IMR-90 (cell line): Measurements from ENCODE around the gene MYBPH. TPM values are rescaled to one million over a fixed set of nuclear protein-coding genes. Genes with fewer than 3 reads are reported as not detected.

Experiments
- ATAC-seq: fragments of 200-7000 bp; cut with Tn5 transposase; 2 replicates; pipeline ENCODE4 v1.9.1; 2020; ENCODE audit warnings: low read depth, mild to moderate bottlenecking, moderate library complexity
- BruUV-seq: library from RNA; stranded (reverse); fragments of 400-500 nt; replicated peaks from 2 replicates; lab custom pipeline; 2021; lab: Mats Ljungman, UMichigan
- CTCF ChIA-PET: fragments of 300-600 bp; formaldehyde crosslinking; extraction: SDS; loops from one replicate; lab custom pipeline; 2021; ENCODE audit warnings: antibody characterized with exemption; lab: Yijun Ruan, JAX
- POLR2A ChIA-PET: fragments of 300-600 bp; sonication (Branson Sonifier 250); formaldehyde crosslinking; loops from one replicate; lab custom pipeline; 2022; ENCODE audit warnings: antibody characterized with exemption; ENCODE audit not compliant: unreplicated experiment; lab: Charles Lee
- DNase-seq: peaks from one replicate; pipeline ENCODE4 v3.0.0; 2013
- H2AFZ ChIP-seq: replicated peaks from 2 replicates; pipeline ENCODE3; 2013; ENCODE audit warnings: low read length, mild to moderate bottlenecking; ENCODE audit not compliant: poor library complexity
- H2AK5ac ChIP-seq: 2 replicates; pipeline ENCODE4 v1.6.1; 2013; ENCODE audit warnings: low read depth, low read length, inconsistent platforms
- H2AK9ac ChIP-seq: replicated peaks from 2 replicates; pipeline ENCODE3; 2013; ENCODE audit warnings: mild to moderate bottlenecking, low read depth, low read length, moderate library complexity; ENCODE audit not compliant: poor library complexity
- H2BK120ac ChIP-seq: 2 replicates; pipeline ENCODE4 v1.6.1; 2013; ENCODE audit warnings: low read depth, low read length, inconsistent platforms
- H2BK15ac ChIP-seq: 3 replicates; pipeline ENCODE4 v1.6.1; 2013; ENCODE audit warnings: low read depth, low read length, inconsistent platforms
- H2BK20ac ChIP-seq: 2 replicates; pipeline ENCODE4 v1.6.1; 2013; ENCODE audit warnings: low read depth, mild to moderate bottlenecking, inconsistent platforms, low read length, moderate library complexity
- H2BK5ac ChIP-seq: 2 replicates; pipeline ENCODE4 v1.6.1; 2013; ENCODE audit warnings: mild to moderate bottlenecking, low read depth, low read length, inconsistent platforms; ENCODE audit not compliant: poor library complexity, severe bottlenecking
- H3K14ac ChIP-seq: replicated peaks from 2 replicates; pipeline ENCODE4 v1.6.1; 2013; ENCODE audit warnings: low read depth, low read length, inconsistent platforms
- H3K18ac ChIP-seq: 2 replicates; pipeline ENCODE4 v1.6.1; 2013; ENCODE audit warnings: low read depth, low read length, control low read depth
- H3K23ac ChIP-seq: 2 replicates; pipeline ENCODE4 v1.6.1; 2013; ENCODE audit warnings: low read depth, low read length, inconsistent platforms
- H3K27ac ChIP-seq: 2 replicates; pipeline ENCODE4 v1.5.1; 2013; ENCODE audit warnings: mild to moderate bottlenecking, control low read depth, low read length; ENCODE audit not compliant: insufficient read depth
- H3K27me3 ChIP-seq: 2 replicates; pipeline ENCODE4 v1.6.1; 2013; ENCODE audit warnings: low read length; ENCODE audit not compliant: control insufficient read depth, insufficient read depth
- H3K36me3 ChIP-seq: 2 replicates; pipeline ENCODE4 v1.6.1; 2013; ENCODE audit warnings: low read length, mixed read lengths; ENCODE audit not compliant: control insufficient read depth, insufficient read depth
- H3K4ac ChIP-seq: 2 replicates; pipeline ENCODE4 v1.6.1; 2013; ENCODE audit warnings: low read depth, low read length, inconsistent platforms
- H3K4me1 ChIP-seq: 2 replicates; pipeline ENCODE4 v1.6.1; 2013; ENCODE audit warnings: low read length, mixed read lengths; ENCODE audit not compliant: control insufficient read depth, insufficient read depth
- H3K4me2 ChIP-seq: 2 replicates; pipeline ENCODE4 v1.6.1; 2013; ENCODE audit warnings: low read depth, mild to moderate bottlenecking, control low read depth, low read length, moderate library complexity
- H3K4me3 ChIP-seq: 2 replicates; pipeline ENCODE4 v1.5.1; 2013; ENCODE audit warnings: low read depth, mild to moderate bottlenecking, control low read depth, low read length, moderate library complexity; ENCODE audit not compliant: insufficient read depth
- H3K56ac ChIP-seq: 2 replicates; pipeline ENCODE4 v1.6.1; 2013; ENCODE audit warnings: low read length, inconsistent platforms; ENCODE audit not compliant: insufficient read depth; ENCODE audit errors: extremely low read depth
- H3K79me1 ChIP-seq, 2 experiments: 2 replicates each; pipeline ENCODE4 v1.6.1; 2013; ENCODE audit warnings: low read length in 2 of 2, inconsistent platforms in 1 of 2, low read depth in 1 of 2
- H3K9ac ChIP-seq: 2 replicates; pipeline ENCODE4 v1.6.1; 2013; ENCODE audit warnings: low read depth, low read length, control low read depth
- H3K9me1 ChIP-seq: 2 replicates; pipeline ENCODE4 v1.6.1; 2013; ENCODE audit warnings: low read length, inconsistent platforms; ENCODE audit not compliant: insufficient read depth
- H3K9me3 ChIP-seq: 2 replicates; pipeline ENCODE4 v1.6.1; 2013; ENCODE audit warnings: low read length; ENCODE audit not compliant: control insufficient read depth, insufficient read depth
- H4K20me1 ChIP-seq: 2 replicates; pipeline ENCODE4 v1.6.1; 2013; ENCODE audit warnings: low read length, inconsistent platforms; ENCODE audit not compliant: insufficient read depth
- H4K5ac ChIP-seq: 2 replicates; pipeline ENCODE4 v1.6.1; 2013; ENCODE audit warnings: mild to moderate bottlenecking, low read depth, low read length, control low read depth
- H4K8ac ChIP-seq, 2 experiments: 2 replicates each; pipeline ENCODE4 v1.6.1; 2013; ENCODE audit warnings: low read depth in 2 of 2, low read length in 2 of 2, control low read depth in 1 of 2, inconsistent platforms in 1 of 2
- H4K91ac ChIP-seq: 2 replicates; pipeline ENCODE4 v1.6.1; 2013; ENCODE audit warnings: low read depth, low read length, inconsistent platforms; ENCODE audit not compliant: insufficient read depth
- BHLHE40 ChIP-seq: fragments of 150-350 bp; IDR thresholded peaks from 2 replicates; pipeline ENCODE4 v1.6.1; 2016; ENCODE audit warnings: mild to moderate bottlenecking, low read depth, low read length
- CEBPB ChIP-seq: IDR thresholded peaks from 2 replicates; pipeline ENCODE4 v1.6.1; 2012; ENCODE audit warnings: low read depth, low read length, improper control_type of control experiment
- CHD1 ChIP-seq: IDR thresholded peaks from 2 replicates; pipeline ENCODE4 v1.6.1; 2012; ENCODE audit warnings: low read depth, low read length, improper control_type of control experiment
- ELK1 ChIP-seq: fragments of 150-350 bp; IDR thresholded peaks from 2 replicates; pipeline ENCODE4 v1.6.1; 2016; ENCODE audit warnings: low read depth, mild to moderate bottlenecking, low read length, moderate library complexity, borderline replicate concordance
- FOS ChIP-seq: fragments of 150-350 bp; IDR thresholded peaks from 2 replicates; pipeline ENCODE4 v1.6.1; 2016; ENCODE audit warnings: low read depth, low read length
- MAFK ChIP-seq: IDR thresholded peaks from 2 replicates; pipeline ENCODE4 v1.6.1; 2012; ENCODE audit warnings: low read depth, low read length, improper control_type of control experiment
- MAZ ChIP-seq: IDR thresholded peaks from 2 replicates; pipeline ENCODE4 v1.6.1; 2012; ENCODE audit warnings: low read depth, mild to moderate bottlenecking, low read length, improper control_type of control experiment, moderate library complexity, borderline replicate concordance
- MXI1 ChIP-seq: IDR thresholded peaks from 2 replicates; pipeline ENCODE4 v1.6.1; 2012; ENCODE audit warnings: low read depth, mild to moderate bottlenecking, low read length, moderate library complexity, borderline replicate concordance
- NFE2L2 ChIP-seq: fragments of 150-350 bp; IDR thresholded peaks from 2 replicates; pipeline ENCODE4 v1.6.1; 2016; ENCODE audit warnings: low read depth, mild to moderate bottlenecking, low read length
- POLR2A ChIP-seq: IDR thresholded peaks from 2 replicates; pipeline ENCODE4 v1.6.1; 2012; ENCODE audit warnings: mild to moderate bottlenecking, low read depth, low read length
- RAD21 ChIP-seq: IDR thresholded peaks from 2 replicates; pipeline ENCODE4 v1.6.1; 2012; ENCODE audit warnings: low read length, improper control_type of control experiment
- RCOR1 ChIP-seq: IDR thresholded peaks from 2 replicates; pipeline ENCODE4 v1.6.1; 2012; ENCODE audit warnings: mild to moderate bottlenecking, low read length, improper control_type of control experiment; ENCODE audit not compliant: insufficient replicate concordance
- RFX5 ChIP-seq: IDR thresholded peaks from 2 replicates; pipeline ENCODE4 v1.8.0; 2012; ENCODE audit warnings: low read depth, mild to moderate bottlenecking, low read length, moderate library complexity
- SMC3 ChIP-seq: fragments of 150-350 bp; IDR thresholded peaks from 2 replicates; pipeline ENCODE4 v1.6.1; 2016; ENCODE audit warnings: low read depth, mild to moderate bottlenecking, antibody characterized with exemption, low read length, moderate library complexity
- USF2 ChIP-seq: fragments of 150-350 bp; IDR thresholded peaks from 2 replicates; pipeline ENCODE4 v1.6.1; 2017; ENCODE audit warnings: mild to moderate bottlenecking, antibody characterized with exemption, low read length, low read depth
- WGBS, 2 experiments: methylation state at CpG; one replicate each; pipeline versions ENCODE4 v1.1.5 to v1.1.7; 2013; ENCODE audit warnings: missing lambda C conversion rate in 2 of 2; ENCODE audit not compliant: insufficient read length in 1 of 2; ENCODE audit errors: extremely low coverage in 2 of 2; 5-methylcytosine and 5-hydroxymethylcytosine counted together
- dilution Hi-C: fragments of 300-500 bp; cut with HindIII; formaldehyde crosslinking; loops from one replicate; pipeline ENCODE4 v1.14.3; 2018; ENCODE audit warnings: low sequenced_read_pairs; ENCODE audit not compliant: unreplicated experiment
- in situ Hi-C: fragments of 300-500 bp; cut with MboI; formaldehyde crosslinking; loops from 3 replicates; pipeline ENCODE4 v1.14.3; 2019; ENCODE audit warnings: low sequenced_read_pairs, inconsistent platforms, mixed read lengths
- intact Hi-C: fragments of 100-400 bp; cut with micrococcal nuclease; formaldehyde crosslinking; loops from 2 replicates; pipeline ENCODE4 v1.10.0; 2022
- polyA plus RNA-seq, 3 experiments: library from polyadenylated mRNA; depleted of rRNA; stranded (reverse); fragments of >200 nt; gene quantifications; 2 replicates each; pipeline ENCODE4 v1.2.3, GENCODE V29; 2012; ENCODE audit warnings: low replicate concordance in 1 of 3
- total RNA-seq: library from RNA; depleted of rRNA; stranded (reverse); fragments of >200 nt; gene quantifications from 2 replicates; pipeline ENCODE4 v1.2.3, GENCODE V29; 2012
- TF ChIP-seq, protein P1 (sequence below): conservative IDR thresholded peaks from 2 replicates; pipeline ENCODE4 v1.5.1; 2012; ENCODE audit warnings: mild to moderate bottlenecking, low read depth, low read length, improper control_type of control experiment

MYBPH gene
- total and polyA plus RNA-seq, 2 of the 4 experiments (the other 2 are of a cell fraction): not detected

DNA sequence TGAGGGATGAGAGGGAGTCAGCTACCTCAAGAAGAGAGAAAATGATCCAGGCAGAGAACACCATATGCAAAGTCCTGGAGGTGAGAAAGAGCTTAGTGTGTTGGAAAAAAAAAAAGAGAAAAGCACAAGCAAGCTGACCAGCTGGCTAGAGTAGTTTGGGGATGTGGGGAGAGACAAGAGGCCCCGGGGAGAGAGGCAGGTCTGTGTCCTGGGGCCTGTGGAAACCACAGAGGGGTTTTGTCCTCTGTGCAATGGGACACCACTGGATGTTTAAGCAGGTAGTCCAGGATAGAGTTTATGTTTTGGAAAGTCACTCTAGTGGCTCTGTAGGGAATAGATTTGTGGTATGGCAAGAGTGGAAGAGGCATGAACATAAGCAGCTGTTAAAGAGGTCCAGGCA, 25.3 kb upstream of the MYBPH start:
- ATAC-seq (no peak), DNase-seq (no peak)
- no peak overlapping the region for H2AFZ ChIP-seq
- H3K14ac ChIP-seq: peak overlapping the region; percentile 23; the same call in 1 of the 2 replicates
- H3K4ac ChIP-seq: peak overlapping the region; percentile 58; the same call in 1 of the 2 replicates
- H2BK15ac ChIP-seq: peak overlapping the region; percentile 68; the same call in 2 of the 3 replicates
- no peaks in the 10 kb centered on the region for H4K20me1 ChIP-seq
- peaks cover 17% of the 10 kb centered on the region for H3K9me1 ChIP-seq
- no peaks in the 10 kb centered on the region for H3K36me3 ChIP-seq
- peaks cover 46% of the 10 kb centered on the region for H3K4me1 ChIP-seq
- ChIA-PET CTCF (no interaction called here), POLR2A (no interaction called here)
- H2BK5ac ChIP-seq: peak overlapping the region; percentile 90
- TF ChIP-seq FOS: no peak
- TF ChIP-seq BHLHE40: no peak
- no peak for TF ChIP-seq MAFK
- TF ChIP-seq SMC3: no peak
- TF ChIP-seq, protein P1, sequence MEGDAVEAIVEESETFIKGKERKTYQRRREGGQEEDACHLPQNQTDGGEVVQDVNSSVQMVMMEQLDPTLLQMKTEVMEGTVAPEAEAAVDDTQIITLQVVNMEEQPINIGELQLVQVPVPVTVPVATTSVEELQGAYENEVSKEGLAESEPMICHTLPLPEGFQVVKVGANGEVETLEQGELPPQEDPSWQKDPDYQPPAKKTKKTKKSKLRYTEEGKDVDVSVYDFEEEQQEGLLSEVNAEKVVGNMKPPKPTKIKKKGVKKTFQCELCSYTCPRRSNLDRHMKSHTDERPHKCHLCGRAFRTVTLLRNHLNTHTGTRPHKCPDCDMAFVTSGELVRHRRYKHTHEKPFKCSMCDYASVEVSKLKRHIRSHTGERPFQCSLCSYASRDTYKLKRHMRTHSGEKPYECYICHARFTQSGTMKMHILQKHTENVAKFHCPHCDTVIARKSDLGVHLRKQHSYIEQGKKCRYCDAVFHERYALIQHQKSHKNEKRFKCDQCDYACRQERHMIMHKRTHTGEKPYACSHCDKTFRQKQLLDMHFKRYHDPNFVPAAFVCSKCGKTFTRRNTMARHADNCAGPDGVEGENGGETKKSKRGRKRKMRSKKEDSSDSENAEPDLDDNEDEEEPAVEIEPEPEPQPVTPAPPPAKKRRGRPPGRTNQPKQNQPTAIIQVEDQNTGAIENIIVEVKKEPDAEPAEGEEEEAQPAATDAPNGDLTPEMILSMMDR: no peak
- no peak for TF ChIP-seq USF2
- no peak for TF ChIP-seq RFX5
- TF ChIP-seq ELK1: no peak
- TF ChIP-seq RCOR1: no peak
- no peak for TF ChIP-seq POLR2A
- no peak for TF ChIP-seq CHD1
- TF ChIP-seq NFE2L2: no peak
- TF ChIP-seq MAZ: no peak
- TF ChIP-seq RAD21: no peak
- TF ChIP-seq CEBPB: no peak
- TF ChIP-seq MXI1: no peak
- H2BK120ac ChIP-seq: peak overlapping the region; percentile 84; the same call in 1 of the 2 replicates
- H3K4me2 ChIP-seq: no peak overlapping the region
- intact Hi-C loops: no loop called here
- H3K4me3 ChIP-seq: no peak overlapping the region
- dilution Hi-C loops: no loop called here
- no peaks in the 10 kb centered on the region for H3K79me1 ChIP-seq
- H3K9ac ChIP-seq: no peak overlapping the region
- no peaks in the 10 kb centered on the region for H3K27me3 ChIP-seq
- H4K8ac ChIP-seq: peak overlapping the region; percentile 45 to 83; a peak in 3 of 4 replicates
- peak overlapping the region; percentile 67; the same call in 1 of the 2 replicates for H2BK20ac ChIP-seq
- peak overlapping the region; percentile 97 for H3K18ac ChIP-seq
- peak overlapping the region; percentile 95 for H4K5ac ChIP-seq
- peak overlapping the region; percentile 93 for H3K27ac ChIP-seq
- H4K91ac ChIP-seq: peak overlapping the region; percentile 80; the same call in 1 of the 2 replicates
- no peaks in the 10 kb centered on the region for H3K9me3 ChIP-seq
- H3K23ac ChIP-seq: no peak overlapping the region
- no peak overlapping the region for H2AK9ac ChIP-seq
- WGBS, 2 experiments: 50% methylated on average over 1 of the region's 1 CpG; no CpG with 5 or more reads in 1 of the 2 experiments
- H2AK5ac ChIP-seq: peak overlapping the region; percentile 75
- no peak overlapping the region for H3K56ac ChIP-seq
- no TSS peak for BruUV-seq
- in situ Hi-C loops: no loop called here
